WERI-Rb-1 (cell line): Measurements from ENCODE around the gene OGA.

Experiments used
- DNase-seq: peaks from one replicate; pipeline ENCODE4 v3.0.0-alpha.2; 2020
- H3K27ac ChIP-seq: fragments of 250-450 bp; sonication (Bioruptor Pico); 2 replicates; pipeline ENCODE4 v1.5.1; 2020; ENCODE audit warnings: mild to moderate bottlenecking, moderate library complexity
- H3K27me3 ChIP-seq: fragments of 250-450 bp; sonication (Bioruptor Pico); 2 replicates; pipeline ENCODE4 v1.5.1; 2021; ENCODE audit warnings: mild to moderate bottlenecking, low read depth, moderate library complexity; ENCODE audit not compliant: insufficient read depth, severe bottlenecking
- H3K36me3 ChIP-seq: fragments of 250-450 bp; sonication (Bioruptor Pico); 2 replicates; pipeline ENCODE4 v1.5.1; 2020; ENCODE audit warnings: mild to moderate bottlenecking, moderate library complexity
- H3K4me3 ChIP-seq: 2 replicates; pipeline ENCODE4 v1.5.1; 2011; ENCODE audit warnings: low read depth, mild to moderate bottlenecking, control low read depth, low read length
- H3K9me3 ChIP-seq: fragments of 250-450 bp; sonication (Bioruptor Pico); 2 replicates; pipeline ENCODE4 v1.5.1; 2021; ENCODE audit warnings: mild to moderate bottlenecking, moderate library complexity; ENCODE audit not compliant: severe bottlenecking
- TF ChIP-seq, protein P1 (sequence below): IDR thresholded peaks from 2 replicates; pipeline ENCODE4 v1.5.1; 2011; ENCODE audit warnings: low read depth, mild to moderate bottlenecking, control low read depth, inconsistent platforms, low read length

The OGA gene

DNA sequence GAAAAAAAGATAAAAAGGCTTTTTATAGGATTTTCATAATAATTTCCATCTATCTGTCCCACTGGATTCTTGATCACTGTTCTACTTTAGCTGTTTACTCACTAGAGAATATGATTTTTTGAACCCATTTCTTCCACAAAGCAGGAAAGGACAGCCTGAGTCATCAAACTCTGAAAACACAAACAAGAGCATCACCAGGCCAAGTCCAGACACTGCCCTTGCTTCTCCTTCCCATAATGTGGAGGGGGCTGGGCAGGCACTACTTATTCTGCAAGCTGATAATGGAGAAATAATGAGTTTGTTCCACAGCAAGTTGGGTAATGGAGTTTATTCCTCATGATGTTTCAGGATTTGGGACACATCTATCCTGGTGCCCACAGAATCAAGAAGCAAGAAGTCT, 38.4 kb upstream of the OGA start:
- DNase-seq: no peak
- H3K36me3 ChIP-seq: no peaks in the 10 kb centered on the region
- H3K9me3 ChIP-seq: peaks cover 4% of the 10 kb centered on the region
- no peaks in the 10 kb centered on the region for H3K27me3 ChIP-seq
- no peak overlapping the region for H3K4me3 ChIP-seq
- TF ChIP-seq, protein P1, sequence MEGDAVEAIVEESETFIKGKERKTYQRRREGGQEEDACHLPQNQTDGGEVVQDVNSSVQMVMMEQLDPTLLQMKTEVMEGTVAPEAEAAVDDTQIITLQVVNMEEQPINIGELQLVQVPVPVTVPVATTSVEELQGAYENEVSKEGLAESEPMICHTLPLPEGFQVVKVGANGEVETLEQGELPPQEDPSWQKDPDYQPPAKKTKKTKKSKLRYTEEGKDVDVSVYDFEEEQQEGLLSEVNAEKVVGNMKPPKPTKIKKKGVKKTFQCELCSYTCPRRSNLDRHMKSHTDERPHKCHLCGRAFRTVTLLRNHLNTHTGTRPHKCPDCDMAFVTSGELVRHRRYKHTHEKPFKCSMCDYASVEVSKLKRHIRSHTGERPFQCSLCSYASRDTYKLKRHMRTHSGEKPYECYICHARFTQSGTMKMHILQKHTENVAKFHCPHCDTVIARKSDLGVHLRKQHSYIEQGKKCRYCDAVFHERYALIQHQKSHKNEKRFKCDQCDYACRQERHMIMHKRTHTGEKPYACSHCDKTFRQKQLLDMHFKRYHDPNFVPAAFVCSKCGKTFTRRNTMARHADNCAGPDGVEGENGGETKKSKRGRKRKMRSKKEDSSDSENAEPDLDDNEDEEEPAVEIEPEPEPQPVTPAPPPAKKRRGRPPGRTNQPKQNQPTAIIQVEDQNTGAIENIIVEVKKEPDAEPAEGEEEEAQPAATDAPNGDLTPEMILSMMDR: no peak
- H3K27ac ChIP-seq: no peak overlapping the region

DNA sequence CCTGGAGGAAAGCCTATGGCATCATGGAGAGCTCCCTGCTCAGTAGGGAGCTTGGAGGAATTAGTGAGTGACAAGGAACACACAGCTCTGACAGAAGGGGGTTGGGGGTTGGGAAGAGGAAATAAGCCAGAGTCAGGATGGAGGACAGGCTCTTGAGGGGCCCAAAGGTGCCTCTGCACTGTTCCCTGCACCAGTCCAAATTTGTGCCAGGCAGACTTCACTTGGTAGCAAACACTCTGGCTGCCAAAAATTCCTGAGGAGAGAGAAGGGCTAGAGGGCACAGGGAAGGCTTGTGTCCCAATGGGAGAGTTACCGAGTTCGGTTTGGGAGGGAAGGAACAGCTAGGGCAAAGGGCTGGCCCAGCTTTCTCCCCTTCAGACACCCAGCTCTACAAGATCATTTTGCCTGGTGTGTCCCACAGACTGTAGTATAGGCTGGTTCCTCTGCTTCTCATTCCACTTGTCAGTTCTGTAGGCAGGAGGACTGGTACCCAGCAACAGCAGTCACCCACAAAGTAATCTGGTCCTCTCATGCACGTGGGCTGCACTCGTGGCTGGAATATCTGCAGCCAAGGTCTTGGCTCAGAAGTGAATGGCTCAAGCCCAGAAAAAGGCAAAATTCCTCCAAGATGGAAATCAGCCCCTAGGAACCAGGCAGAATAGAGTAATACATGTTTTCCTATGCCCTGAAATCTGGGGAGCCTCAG, 33.3 kb upstream of the OGA start:
- TF ChIP-seq, protein P1: no peak
- no peak for DNase-seq

DNA sequence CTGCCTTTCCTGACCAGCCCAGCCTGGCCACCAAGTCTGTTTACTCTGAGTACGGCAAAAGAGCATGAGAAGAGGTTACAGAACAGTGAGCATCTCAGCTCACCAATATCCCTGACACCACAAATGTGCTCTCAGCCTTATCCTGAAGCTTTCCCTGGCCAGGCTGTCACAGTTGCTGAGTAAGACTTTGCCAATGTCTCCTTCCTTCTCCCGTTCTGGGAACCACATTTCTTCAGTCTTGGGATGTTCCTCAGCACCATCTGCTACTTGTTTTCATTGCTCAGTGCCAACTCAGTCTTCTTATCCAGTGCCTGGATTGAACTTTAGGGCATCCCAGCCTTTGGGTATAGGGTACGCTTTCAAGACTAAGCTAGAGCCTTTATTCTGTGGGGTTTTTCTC, 32.5 kb upstream of the OGA start:
- Histone ChIP-seq H3K4me3 (no peak overlapping the region), H3K27me3 (no peaks in the 10 kb centered on the region), H3K27ac (no peak overlapping the region), H3K36me3 (no peaks in the 10 kb centered on the region; the same call in 1 of the 2 replicates), H3K9me3 (no peaks in the 10 kb centered on the region)
- no peak for DNase-seq
- TF ChIP-seq, protein P1: no peak

More for the DNA sequence above, 33.3 kb upstream of the OGA start:
- Histone ChIP-seq H3K36me3 (no peaks in the 10 kb centered on the region; the same call in 1 of the 2 replicates), H3K4me3 (no peak overlapping the region), H3K27ac (no peak overlapping the region), H3K9me3 (no peaks in the 10 kb centered on the region), H3K27me3 (no peaks in the 10 kb centered on the region)

DNA sequence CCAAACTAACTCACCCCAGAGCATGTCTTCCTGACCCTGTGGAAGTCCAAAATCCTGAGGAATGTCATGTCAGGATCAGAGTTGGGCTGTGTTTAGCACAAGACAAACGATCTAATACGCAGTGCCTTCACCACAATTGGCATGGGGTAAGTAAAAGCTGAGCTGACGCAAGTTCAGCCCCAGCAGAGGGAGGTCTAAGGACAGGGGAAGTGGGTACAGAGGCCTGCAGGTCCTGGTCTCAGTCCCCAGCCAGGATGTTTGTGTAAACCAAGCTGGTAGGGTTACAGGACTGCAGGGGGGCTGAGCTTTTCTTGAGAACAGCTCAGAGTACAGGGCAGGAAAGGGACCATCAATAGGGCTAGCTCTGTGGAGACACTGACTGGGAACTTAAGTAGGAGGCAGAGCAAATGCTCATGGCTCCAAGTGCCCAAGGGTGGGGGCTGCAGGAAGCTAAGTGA, 30.7 kb upstream of the OGA start:
- no peaks in the 10 kb centered on the region; the same call in 1 of the 2 replicates for H3K36me3 ChIP-seq
- H3K9me3 ChIP-seq: no peaks in the 10 kb centered on the region
- TF ChIP-seq, protein P1: no peak
- no peaks in the 10 kb centered on the region for H3K27me3 ChIP-seq
- H3K27ac ChIP-seq: no peak overlapping the region
- H3K4me3 ChIP-seq: no peak overlapping the region
- DNase-seq: no peak

DNA sequence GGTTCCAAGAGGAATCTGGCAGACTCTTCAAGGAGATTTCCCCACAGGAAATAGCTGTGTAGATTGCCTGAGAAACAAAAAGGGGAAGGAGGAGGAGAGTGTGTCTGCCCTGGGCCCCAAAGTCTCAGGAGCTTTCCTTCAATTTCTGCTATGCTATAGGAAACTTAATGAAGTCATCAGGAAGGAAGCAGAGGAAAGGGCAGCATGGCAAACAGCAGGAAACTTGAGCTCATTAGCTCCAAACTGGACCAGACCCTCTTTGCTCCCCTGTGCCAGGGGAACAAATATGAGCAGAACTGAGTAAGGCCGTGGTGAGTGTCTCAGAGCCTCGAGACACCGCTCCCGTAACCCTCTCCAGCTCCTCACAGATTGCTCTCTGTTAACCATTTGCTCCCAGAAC, 30.2 kb upstream of the OGA start:
- DNase-seq: no peak
- Histone ChIP-seq H3K27me3 (no peaks in the 10 kb centered on the region), H3K36me3 (no peaks in the 10 kb centered on the region; the same call in 1 of the 2 replicates), H3K9me3 (no peaks in the 10 kb centered on the region), H3K4me3 (no peak overlapping the region), H3K27ac (no peak overlapping the region)
- TF ChIP-seq, protein P1: no peak

DNA sequence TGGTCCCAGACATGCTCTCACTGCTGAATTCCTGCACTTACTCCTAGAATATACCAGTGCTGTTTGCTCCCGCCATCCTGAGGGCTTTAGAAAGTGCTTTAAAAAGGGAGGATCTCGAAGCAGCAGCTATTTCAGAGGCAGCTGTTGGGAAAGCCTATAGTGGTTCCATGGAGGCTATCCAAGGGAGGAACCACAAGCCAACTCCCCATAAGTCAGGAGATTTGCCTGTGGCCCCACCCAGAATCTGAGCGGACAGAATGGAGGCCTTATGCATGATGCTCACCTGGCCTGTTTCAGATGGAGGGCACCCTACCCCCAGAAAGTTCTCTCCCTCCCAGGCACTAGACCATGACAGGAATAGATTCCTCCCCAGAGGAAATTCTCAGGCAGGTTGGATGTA, 27.6 kb upstream of the OGA start:
- Histone ChIP-seq H3K36me3 (peaks cover under 1% of the 10 kb centered on the region; the same call in 1 of the 2 replicates), H3K4me3 (no peak overlapping the region), H3K27me3 (no peaks in the 10 kb centered on the region), H3K9me3 (no peaks in the 10 kb centered on the region), H3K27ac (peak overlapping the region; percentile 69)
- DNase-seq: no peak
- TF ChIP-seq, protein P1: no peak
